CD4-positive, alpha-beta T cell (primary cell): ENCODE measurements around the gene NUBPL. TPM values are rescaled to one million over a fixed set of nuclear protein-coding genes. Genes with fewer than 3 reads are reported as not detected.
"Not testable (repeated sequence)": the region's sequence is repeated elsewhere in the genome, so short reads cannot be mapped to it uniquely, and the experiment has no call there.

Source experiments
- ATAC-seq: fragments of 200-7000 bp; cut with Tn5 transposase; one replicate; pipeline ENCODE4 v1.10.0; 2022; ENCODE audit warnings: mild to moderate bottlenecking; ENCODE audit not compliant: poor library complexity
- CTCF ChIA-PET: fragments of 350-600 bp; sonication (Branson Sonifier 250); formaldehyde crosslinking; loops from one replicate; lab custom pipeline; 2021; ENCODE audit warnings: antibody characterized with exemption, inconsistent platforms; lab: Charles Lee
- POLR2A ChIA-PET: fragments of 350-600 bp; sonication (Branson Sonifier 250); formaldehyde crosslinking; loops from one replicate; lab custom pipeline; 2021; ENCODE audit warnings: antibody characterized with exemption, inconsistent platforms; lab: Charles Lee
- DNase-seq, 14 experiments: peaks; one replicate each; pipeline ENCODE4 v3.0.0-alpha.2; 2013 to 2020; ENCODE audit warnings: mixed read lengths in 2 of 14
- H3K27ac ChIP-seq, 2 donors: one replicate each; pipeline versions ENCODE4 v1.5.1 to v1.7.0; 2013; ENCODE audit warnings: low read length in 2 of 2, low read depth in 1 of 2, mild to moderate bottlenecking in 1 of 2
- H3K27me3 ChIP-seq, 2 experiments: 1 replicate in 1 of 2; 2 replicates in 1 of 2; pipeline versions ENCODE4 v1.6.1 to v1.7.0; 2013; ENCODE audit warnings: low read length in 2 of 2, control low read depth in 1 of 2, mild to moderate bottlenecking in 1 of 2, moderate library complexity in 1 of 2; ENCODE audit not compliant: insufficient read depth in 2 of 2, control insufficient read depth in 1 of 2
- H3K36me3 ChIP-seq: one replicate; pipeline ENCODE4 v1.6.1; 2013; ENCODE audit warnings: low read length, control low read depth; ENCODE audit not compliant: insufficient read depth
- H3K4me1 ChIP-seq: one replicate; pipeline ENCODE4 v1.6.1; 2013; ENCODE audit warnings: low read length, control low read depth; ENCODE audit not compliant: insufficient read depth
- H3K4me3 ChIP-seq: one replicate; pipeline ENCODE4 v1.5.1; 2013; ENCODE audit warnings: mild to moderate bottlenecking, low read length, moderate library complexity
- H3K9me3 ChIP-seq, 2 experiments: 1 replicate in 1 of 2; 2 replicates in 1 of 2; pipeline versions ENCODE4 v1.6.1 to v1.7.0; 2013; ENCODE audit warnings: low read length in 2 of 2, mild to moderate bottlenecking in 2 of 2, control low read depth in 1 of 2, moderate library complexity in 1 of 2; ENCODE audit not compliant: control insufficient read depth in 1 of 2, insufficient read depth in 1 of 2
- H3K27ac Mint-ChIP-seq: one replicate; pipeline ENCODE4 v1.8.0; 2020; ENCODE audit warnings: mixed read lengths
- H3K27me3 Mint-ChIP-seq: one replicate; pipeline ENCODE4 v1.8.0; 2021; ENCODE audit warnings: mixed read lengths
- H3K36me3 Mint-ChIP-seq: one replicate; pipeline ENCODE4 v1.8.0; 2021; ENCODE audit warnings: low read depth, mixed read lengths
- H3K4me1 Mint-ChIP-seq: one replicate; pipeline ENCODE4 v1.8.0; 2021; ENCODE audit warnings: low read depth, mixed read lengths
- H3K4me3 Mint-ChIP-seq: one replicate; pipeline ENCODE4 v1.8.0; 2020; ENCODE audit warnings: mild to moderate bottlenecking, mixed read lengths
- H3K9me3 Mint-ChIP-seq: one replicate; pipeline ENCODE4 v1.8.0; 2020; ENCODE audit warnings: mixed read lengths
- CTCF ChIP-seq: fragments of 200-600 bp; IDR thresholded peaks from one replicate; pipeline ENCODE4 v1.8.0; 2022; ENCODE audit warnings: antibody characterized with exemption, mild to moderate bottlenecking
- intact Hi-C, 2 experiments: fragments of 100-400 bp; cut with DNase I in 1 of 2; cut with micrococcal nuclease in 1 of 2; formaldehyde crosslinking; loops; one replicate each; pipeline versions ENCODE4 v1.15.1 to v1.9.0; 2023 to 2025; cut with DNase I, micrococcal nuclease
- total RNA-seq, 174 experiments: library from RNA in 2 of 174; stranded (reverse) in 2 of 174; gene quantifications; one replicate each; pipeline ENCODE4 v1.2.3 and lab custom pipeline; 2021 to 2026

Gene NUBPL
- total RNA-seq, 2 experiments from 2014 or later: 7.2 to 8.2 TPM

GRCh38 chr14:31787377-31787776 is 226.2 kb downstream of the NUBPL start:
- Mint-ChIP-seq H3K4me1 (no peaks in the 10 kb centered on the region), H3K4me3 (no peak overlapping the region), H3K27ac (no peak overlapping the region), H3K27me3 (no peaks in the 10 kb centered on the region), H3K36me3 (peaks cover 45% of the 10 kb centered on the region), H3K9me3 (peaks cover 2% of the 10 kb centered on the region)
- no peaks in the 10 kb centered on the region for H3K9me3 ChIP-seq
- H3K27me3 ChIP-seq: no peaks in the 10 kb centered on the region
- intact Hi-C loops: no loop called here
- no peak overlapping the region for H3K4me3 ChIP-seq
- no peak for ATAC-seq
- peak in 1 of 14 experiments; percentile 1 for DNase-seq
- POLR2A ChIA-PET: no interaction called here
- no peak for TF ChIP-seq CTCF
- H3K27ac ChIP-seq: no peak overlapping the region
- H3K4me1 ChIP-seq: no peaks in the 10 kb centered on the region
- CTCF ChIA-PET: interaction anchor here (1.4 kb wide), 1 partner anchor 10 kb away, joined by 3 read pairs; no protein-coding TSS in a partner anchor
- no peaks in the 10 kb centered on the region for H3K36me3 ChIP-seq

- no peaks in the 10 kb centered on the region for H3K4me1 ChIP-seq
- ChIA-PET CTCF (no interaction called here), POLR2A (no interaction called here)
- H3K9me3 ChIP-seq: no peaks in the 10 kb centered on the region
- H3K27ac ChIP-seq: no peak overlapping the region
- H3K4me3 ChIP-seq: no peak overlapping the region
- DNase-seq: peak in 1 of 14 experiments; percentile 0
- no peak overlapping the region for H3K27ac Mint-ChIP-seq
- no peak overlapping the region for H3K4me3 Mint-ChIP-seq
- H3K4me1 Mint-ChIP-seq: no peaks in the 10 kb centered on the region
- TF ChIP-seq CTCF: no peak
- H3K36me3 Mint-ChIP-seq: peaks cover 55% of the 10 kb centered on the region
- H3K27me3 Mint-ChIP-seq: no peaks in the 10 kb centered on the region
- peaks cover 2% of the 10 kb centered on the region for H3K9me3 Mint-ChIP-seq
- no peaks in the 10 kb centered on the region for H3K27me3 ChIP-seq
- no peak for ATAC-seq
- H3K36me3 ChIP-seq: no peaks in the 10 kb centered on the region
- intact Hi-C loops: no loop called here
These were observed 227.1 kb downstream of the NUBPL start for GRCh38 chr14:31788340-31788739.

- DNase-seq: no peak
- Histone ChIP-seq H3K4me3 (no peak overlapping the region), H3K4me1 (no peaks in the 10 kb centered on the region), H3K9me3 (no peaks in the 10 kb centered on the region), H3K36me3 (no peaks in the 10 kb centered on the region), H3K27me3 (no peaks in the 10 kb centered on the region), H3K27ac (no peak overlapping the region)
- ChIA-PET POLR2A (no interaction called here), CTCF (no interaction called here)
- intact Hi-C loops: no loop called here
- Mint-ChIP-seq H3K4me1 (no peaks in the 10 kb centered on the region), H3K27ac (no peak overlapping the region), H3K27me3 (no peaks in the 10 kb centered on the region), H3K4me3 (no peak overlapping the region), H3K9me3 (peaks cover 2% of the 10 kb centered on the region), H3K36me3 (peaks cover 38% of the 10 kb centered on the region)
- ATAC-seq: no peak
- no peak for TF ChIP-seq CTCF
These were observed 231.5 kb downstream of the NUBPL start for GRCh38 chr14:31792726-31793125.

- H3K9me3 Mint-ChIP-seq, H3K4me1 Mint-ChIP-seq, intact Hi-C loops, H3K4me3 Mint-ChIP-seq, H3K27ac Mint-ChIP-seq, H3K36me3 ChIP-seq, CTCF ChIA-PET, H3K27me3 ChIP-seq, POLR2A ChIA-PET, DNase-seq, H3K27me3 Mint-ChIP-seq, H3K27ac ChIP-seq, ATAC-seq, H3K9me3 ChIP-seq, H3K4me3 ChIP-seq, H3K4me1 ChIP-seq: not testable (repeated sequence)
- H3K36me3 Mint-ChIP-seq: peaks cover 56% of the 10 kb centered on the region
These were observed 236.7 kb downstream of the NUBPL start for GRCh38 chr14:31797946-31798345.
